HG02840 (cell line): ENCODE results near the gene SF3A1.

Experiments used
- ATAC-seq: cut with Tn5 transposase; IDR thresholded peaks from one replicate; pipeline ENCODE4 v1.9.1; 2021; ENCODE audit warnings: mild to moderate bottlenecking, moderate library complexity, moderate number of reproducible peaks; ENCODE audit not compliant: unreplicated experiment, low FRiP score

SF3A1 gene

GRCh38 chr22:30326255-30326705, 30.4 kb downstream of the SF3A1 start:
- ATAC-seq = peak; percentile 9

DNA sequence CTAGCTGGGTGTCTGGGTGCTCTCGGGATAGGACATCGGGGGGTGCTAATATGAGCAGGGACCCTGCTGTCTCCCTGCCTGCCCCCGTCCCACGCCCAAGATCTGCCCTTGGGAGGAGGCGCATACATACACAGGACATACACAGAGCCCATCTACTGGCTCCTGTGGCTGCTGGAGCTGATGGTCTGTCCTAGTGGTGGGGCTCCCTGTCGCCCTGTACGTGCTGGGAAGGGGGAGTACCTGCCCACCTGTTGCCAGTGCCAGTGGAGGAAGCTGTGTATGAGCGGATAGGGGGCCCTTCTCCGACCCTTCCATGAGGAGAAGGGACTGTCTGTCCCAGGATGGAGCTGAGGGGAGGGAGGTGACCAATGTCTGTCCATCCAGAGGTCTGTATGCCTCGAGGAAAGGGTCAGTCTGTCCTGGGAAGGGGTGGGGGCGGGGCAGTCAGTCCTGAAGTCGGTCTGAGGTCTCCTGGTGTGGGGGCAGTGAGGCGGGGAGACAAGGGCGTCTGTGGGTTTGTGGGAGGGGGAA, 30.9 kb downstream of the SF3A1 start:
- ATAC-seq = no peak

- ATAC-seq = no peak
Measured at GRCh38 chr22:30325065-30325720, 31.5 kb downstream of the SF3A1 start.

DNA sequence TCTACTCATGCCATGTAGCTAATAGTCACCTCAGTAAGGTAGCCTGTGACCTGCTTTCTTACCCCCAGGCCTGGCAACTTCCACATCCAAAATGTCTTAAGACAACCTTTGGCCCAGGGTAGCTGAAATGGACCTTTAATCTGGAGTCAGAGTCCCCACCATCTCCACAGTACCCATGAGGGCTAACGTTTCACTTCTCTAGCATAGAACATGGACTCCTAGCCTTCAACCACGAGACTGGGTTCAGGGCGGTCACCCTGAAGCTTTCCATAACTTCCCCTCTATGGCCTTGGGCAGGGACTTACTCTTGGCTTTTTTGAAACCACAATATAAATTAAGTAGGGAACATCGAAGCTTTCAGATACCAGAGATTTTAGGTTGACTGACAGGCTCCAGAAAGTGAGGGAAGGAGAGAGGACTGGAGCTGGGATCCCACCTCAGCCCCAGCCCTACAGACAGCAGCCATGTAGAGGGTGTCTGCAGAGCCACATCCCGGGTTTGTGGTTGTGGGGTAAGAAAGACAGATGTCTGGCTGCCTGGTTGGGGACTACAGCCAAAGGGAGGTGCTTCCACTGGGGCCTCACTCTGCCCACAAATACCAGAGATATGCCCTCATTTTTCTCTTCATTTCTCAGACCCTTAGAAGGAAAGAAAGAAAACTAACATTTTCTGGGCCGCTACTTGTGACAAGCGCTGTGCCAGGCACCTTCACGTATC, 32.5 kb downstream of the SF3A1 start:
- ATAC-seq = no peak

- ATAC-seq = no peak
Measured at GRCh38 chr22:30323246-30323645, 33.4 kb downstream of the SF3A1 start.

DNA sequence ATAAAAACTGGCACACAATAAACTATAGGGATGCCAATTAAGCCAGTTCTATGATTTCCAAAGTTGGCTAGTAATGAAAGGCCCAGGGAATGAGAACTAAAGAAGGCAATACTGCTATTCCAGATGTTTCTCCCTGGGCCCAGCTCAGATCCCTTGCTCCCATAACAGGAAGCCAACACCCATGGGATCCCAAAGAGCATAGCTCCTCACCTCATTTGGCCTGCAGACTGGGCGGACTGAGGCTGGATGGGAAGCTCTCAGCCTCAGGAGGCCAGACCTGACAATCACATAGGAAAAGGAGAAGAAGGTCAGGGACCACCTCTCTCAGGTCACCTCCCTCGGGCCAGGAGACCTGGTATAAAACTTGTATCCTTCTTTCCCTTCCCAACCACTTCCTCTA, 35.2 kb downstream of the SF3A1 start:
- ATAC-seq = no peak

DNA sequence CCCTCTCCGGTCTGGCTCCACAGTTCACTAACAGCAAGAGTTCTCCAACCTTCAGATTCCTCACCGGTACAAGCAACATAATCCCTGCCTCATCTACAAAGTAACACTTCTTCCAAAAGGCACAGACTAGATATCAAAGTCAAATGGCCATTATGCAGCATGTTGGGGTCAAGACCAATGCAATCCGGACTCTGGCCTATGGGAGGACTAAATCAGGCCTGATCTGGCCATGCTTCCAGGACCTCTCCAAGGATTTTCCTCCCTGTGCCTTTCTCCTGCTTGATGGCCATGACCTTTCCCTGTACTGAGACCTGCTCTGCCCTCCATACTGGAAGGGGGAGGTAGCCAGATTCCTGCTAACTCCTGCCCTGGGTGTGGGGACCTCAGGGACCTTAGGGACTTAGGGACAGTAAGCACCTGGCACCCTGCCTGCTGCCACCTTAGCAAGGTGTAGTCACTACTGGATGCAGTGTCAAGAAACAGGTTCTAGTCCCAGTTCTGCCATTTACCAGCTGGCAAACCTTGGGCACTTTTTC, 36.6 kb downstream of the SF3A1 start:
- ATAC-seq = no peak

DNA sequence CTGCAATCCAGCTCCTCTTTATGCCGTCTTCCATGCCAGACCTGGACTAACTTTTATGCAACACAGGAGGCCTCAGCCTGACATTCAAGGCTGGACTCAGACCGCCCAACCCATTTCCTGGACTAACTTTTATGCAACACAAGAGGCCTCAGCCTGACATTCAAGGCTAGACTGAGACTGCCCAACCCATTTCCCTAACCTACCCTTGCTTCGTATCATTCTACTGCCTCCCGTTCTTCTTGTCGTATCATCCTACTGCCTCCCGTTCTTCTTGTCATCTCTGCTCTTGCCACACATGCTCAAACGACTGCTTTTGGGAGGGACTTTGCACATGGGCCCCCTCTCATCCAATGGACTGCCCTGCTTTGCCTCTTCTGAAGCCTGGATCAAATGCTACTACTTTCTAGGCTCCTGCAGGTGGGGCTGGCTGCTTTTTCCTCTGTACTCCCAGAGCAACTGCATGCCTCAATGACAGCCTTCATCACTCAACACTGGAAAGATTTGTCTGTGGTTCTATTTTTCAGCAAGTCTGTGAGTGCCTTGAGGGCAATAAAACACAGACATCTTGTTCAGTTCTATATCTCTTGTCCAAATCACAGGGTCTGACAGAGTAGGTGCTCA, 37.8 kb downstream of the SF3A1 start:
- no peak for ATAC-seq

DNA sequence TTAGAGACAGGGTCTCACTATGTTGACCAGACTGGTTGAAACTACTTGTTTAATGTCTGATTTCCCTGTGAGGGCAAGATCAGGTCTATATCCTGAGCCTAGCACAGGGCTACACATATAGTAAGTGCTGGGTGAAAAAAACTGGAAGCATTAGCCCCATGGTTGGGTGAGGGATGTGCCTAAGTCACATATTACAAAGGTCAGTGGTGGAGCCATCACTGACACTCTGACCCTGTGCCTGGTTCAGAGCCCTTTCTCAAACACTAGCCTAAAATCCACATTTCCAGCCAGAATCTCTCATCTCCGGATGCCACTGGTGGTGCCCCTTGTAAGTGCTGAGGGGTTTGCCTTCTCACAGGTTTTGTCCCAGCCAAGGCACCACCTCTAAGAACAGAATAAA, 38.9 kb downstream of the SF3A1 start:
- ATAC-seq = no peak

DNA sequence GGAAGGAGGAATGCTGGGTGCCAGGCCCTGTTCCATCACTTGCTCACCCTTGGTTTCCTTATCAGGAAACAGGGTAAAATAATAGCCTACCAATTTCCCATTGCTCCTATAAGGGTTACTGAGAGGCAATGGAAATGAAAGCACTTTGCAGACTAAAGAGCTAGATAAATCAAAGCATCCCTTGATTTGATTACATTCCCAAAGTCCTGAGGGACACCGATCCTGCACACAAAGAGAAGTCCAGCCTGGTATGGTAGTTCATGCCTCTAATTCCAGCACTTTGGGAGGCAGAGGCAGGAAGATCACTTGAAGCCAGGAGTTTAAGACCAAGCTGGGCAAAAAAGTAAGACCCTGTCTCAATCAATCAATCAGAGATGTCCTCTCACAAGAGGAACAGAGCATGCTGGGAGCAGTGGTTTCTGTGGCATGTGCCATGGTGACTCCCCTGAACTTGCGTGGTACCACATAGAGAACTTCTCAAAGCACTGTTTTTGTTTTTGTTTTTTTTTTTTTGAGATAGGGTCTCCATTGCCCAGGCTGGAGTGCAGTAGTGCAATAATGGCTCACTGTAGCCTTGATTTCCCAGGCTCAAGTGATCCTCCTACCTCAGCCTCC, 40.6 kb downstream of the SF3A1 start:
- no peak for ATAC-seq

- no peak for ATAC-seq
Measured at GRCh38 chr22:30314915-30315314, 41.8 kb downstream of the SF3A1 start.

DNA sequence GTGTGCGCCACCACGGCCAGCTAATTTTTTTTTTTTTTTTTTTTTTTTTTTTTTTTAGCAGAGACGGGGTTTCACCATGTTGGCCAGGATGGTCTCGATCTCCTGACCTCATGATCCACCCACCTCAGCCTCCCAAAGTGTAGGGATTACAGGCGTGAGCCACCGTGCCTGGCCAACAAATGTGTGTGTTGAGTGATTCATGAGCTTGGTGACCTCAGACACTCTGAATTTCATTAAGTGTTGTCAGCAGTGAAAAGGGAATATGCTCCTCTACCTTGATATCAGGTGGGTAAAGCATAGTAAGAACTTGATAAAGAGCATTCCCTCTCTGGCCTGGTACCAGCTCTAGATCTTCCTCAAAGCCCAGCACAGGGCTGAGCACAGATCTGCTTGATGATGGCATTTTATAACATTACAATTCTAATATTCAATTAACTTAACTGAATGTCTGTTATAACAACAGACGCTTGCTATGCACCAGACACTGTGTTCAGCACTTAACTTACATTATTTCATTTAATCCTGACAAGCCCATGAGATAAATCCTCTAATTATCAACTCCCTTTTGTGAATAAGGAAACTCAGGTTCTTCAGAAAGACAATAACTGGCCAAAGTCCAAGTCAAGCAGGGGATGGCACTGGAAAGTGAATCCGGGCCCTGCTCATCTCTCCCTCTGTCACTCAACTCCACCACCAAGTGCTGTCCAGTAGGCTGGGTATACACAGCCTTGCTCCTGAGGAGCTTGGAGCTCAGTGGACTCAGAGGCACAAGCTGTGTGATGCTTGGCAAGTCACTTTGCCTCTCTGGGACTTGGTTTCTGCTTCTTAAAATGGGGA, 42.9 kb downstream of the SF3A1 start:
- ATAC-seq = no peak

DNA sequence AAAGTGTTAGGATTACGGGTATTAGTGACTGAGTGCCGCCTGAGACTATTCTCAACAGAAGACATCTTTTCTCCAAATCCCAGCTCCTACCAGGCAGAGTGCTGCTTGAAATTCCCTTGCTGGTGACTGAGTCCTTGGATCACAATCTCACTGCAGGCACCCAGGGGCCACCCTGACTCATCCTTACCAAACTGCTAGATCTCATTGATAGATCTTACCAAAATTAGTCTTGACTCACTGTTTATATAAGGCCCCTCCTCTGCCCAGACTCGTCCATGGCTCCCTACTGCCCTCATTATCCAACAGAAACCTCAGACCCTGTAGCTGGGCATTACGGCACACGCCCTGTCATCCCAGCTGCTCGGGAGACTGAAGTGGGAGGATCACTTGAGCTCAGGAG, 44.6 kb downstream of the SF3A1 start:
- ATAC-seq = no peak

- no peak for ATAC-seq
Measured at GRCh38 chr22:30310881-30311771, 45.6 kb downstream of the SF3A1 start.

DNA sequence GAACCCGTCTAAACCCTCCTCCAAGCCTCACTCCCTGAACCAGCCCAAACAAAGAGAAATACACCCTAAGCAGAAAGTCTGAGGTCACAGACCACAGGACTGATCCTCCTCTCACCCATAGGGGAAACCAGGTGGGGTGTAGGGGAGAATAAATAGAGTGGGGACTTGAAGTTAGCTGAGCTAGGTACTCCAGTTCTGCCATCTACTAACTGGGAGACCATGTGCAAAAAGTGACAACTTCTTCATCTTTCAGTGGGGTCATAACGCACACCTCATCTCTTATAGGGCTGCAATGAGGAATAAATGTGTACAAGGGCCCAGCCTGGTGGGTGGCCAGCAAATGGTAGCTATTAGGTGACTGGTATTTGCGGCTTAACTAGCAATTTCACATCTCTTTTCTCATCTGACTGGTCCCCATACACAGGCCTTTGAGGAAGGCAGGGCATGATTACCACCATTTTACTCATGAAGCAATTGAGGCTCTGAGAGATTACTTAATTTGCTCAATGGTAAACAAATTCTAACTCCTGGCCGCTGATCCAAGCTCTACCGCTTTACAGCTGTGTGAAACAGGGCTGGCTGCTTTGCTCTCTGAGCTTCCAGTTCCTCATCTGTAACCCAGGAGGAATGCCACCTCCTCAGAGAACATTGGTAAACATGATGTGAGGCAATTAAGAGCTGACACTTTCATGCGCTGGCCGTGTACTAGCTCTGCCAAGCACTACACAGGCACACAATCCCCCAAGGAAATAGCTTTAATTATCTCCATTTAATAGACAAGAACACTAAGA, 46.5 kb downstream of the SF3A1 start:
- no peak for ATAC-seq

DNA sequence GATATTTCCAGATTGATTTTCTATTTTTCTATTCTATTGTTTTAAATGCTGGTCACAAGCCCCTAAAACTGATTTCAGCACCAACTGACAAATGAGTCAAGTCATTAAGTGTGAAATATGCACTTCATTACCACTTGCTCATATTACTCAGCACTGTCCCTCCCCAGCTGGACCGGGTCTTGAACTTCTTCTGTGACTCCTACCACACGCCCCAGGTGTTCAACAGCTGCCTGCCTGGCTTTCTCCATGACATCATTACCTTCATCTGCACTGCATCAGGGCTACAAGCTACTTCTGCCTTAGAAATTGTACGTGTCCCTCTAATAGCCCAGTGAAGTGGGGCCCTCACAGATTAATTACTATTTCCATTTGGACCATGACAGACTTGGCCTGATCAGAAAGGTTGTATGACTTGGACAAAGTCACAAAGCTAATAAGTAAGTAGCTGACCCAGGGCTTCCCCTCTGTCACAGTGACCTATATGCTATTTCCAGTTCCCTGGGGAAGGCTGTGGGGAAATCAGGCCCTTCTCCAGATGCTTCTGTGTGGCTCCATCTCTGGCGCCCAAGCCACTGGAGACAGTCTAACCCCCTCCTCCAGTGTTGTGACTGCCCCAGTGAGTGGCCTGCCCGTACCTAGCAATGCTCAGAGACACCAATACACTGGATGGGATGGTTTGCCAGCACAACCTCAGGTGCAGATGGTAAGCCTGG, 48.0 kb downstream of the SF3A1 start:
- ATAC-seq = no peak

DNA sequence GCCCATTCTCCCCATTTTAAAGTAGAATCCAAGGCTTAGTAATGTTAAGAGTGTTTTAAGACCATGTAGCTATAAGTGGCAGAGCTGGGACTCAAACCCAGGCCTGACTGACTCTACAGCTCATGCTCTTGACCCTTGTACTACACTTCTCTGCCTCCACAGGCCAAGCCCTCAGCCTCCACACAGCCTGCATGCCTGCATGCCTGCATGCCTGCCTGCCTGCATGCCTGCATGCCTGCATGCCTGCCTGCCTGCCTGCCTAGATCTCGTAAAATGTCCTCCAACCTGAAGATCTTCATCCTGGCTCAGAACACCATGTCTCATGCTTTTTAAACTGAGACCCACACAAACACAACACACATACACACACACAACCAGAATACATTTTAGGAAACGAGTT, 48.6 kb downstream of the SF3A1 start:
- no peak for ATAC-seq
